Immature natural killer cell (primary cell): ENCODE measurements around the gene HRH3. TPM values are rescaled to one million over a fixed set of nuclear protein-coding genes. Genes with fewer than 3 reads are reported as not detected.

Experiments used
- DNase-seq, 3 donors: peaks; one replicate each; pipeline ENCODE4 v3.0.0; 2022; ENCODE audit warnings: mixed read lengths in 1 of 3
- H3K27ac Mint-ChIP-seq, 6 donors: one replicate each; pipeline ENCODE4 v1.8.0; 2020; ENCODE audit warnings: mixed read lengths in 6 of 6, mild to moderate bottlenecking in 5 of 6, inconsistent platforms in 4 of 6, moderate library complexity in 3 of 6
- H3K27me3 Mint-ChIP-seq, 3 donors: one replicate each; pipeline ENCODE4 v1.8.0; 2020 to 2021; ENCODE audit warnings: low read depth in 3 of 3, mild to moderate bottlenecking in 3 of 3, mixed read lengths in 3 of 3, moderate library complexity in 3 of 3, inconsistent platforms in 1 of 3
- H3K36me3 Mint-ChIP-seq, 3 donors: one replicate each; pipeline ENCODE4 v1.8.0; 2020; ENCODE audit warnings: mixed read lengths in 3 of 3, inconsistent platforms in 2 of 3, mild to moderate bottlenecking in 2 of 3
- H3K4me1 Mint-ChIP-seq, 2 donors: one replicate each; pipeline ENCODE4 v1.8.0; 2020; ENCODE audit warnings: inconsistent platforms in 2 of 2, mild to moderate bottlenecking in 2 of 2, mixed read lengths in 2 of 2, moderate library complexity in 1 of 2
- H3K4me3 Mint-ChIP-seq, 5 donors: one replicate each; pipeline ENCODE4 v1.8.0; 2020; ENCODE audit warnings: mild to moderate bottlenecking in 5 of 5, mixed read lengths in 5 of 5, inconsistent platforms in 3 of 5, moderate library complexity in 3 of 5
- H3K9me3 Mint-ChIP-seq, 6 donors: one replicate each; pipeline ENCODE4 v1.8.0; 2020; ENCODE audit warnings: mild to moderate bottlenecking in 6 of 6, mixed read lengths in 6 of 6, inconsistent platforms in 4 of 6, moderate library complexity in 3 of 6
- polyA plus RNA-seq, 3 donors: library from polyadenylated mRNA; unstranded; fragments of 300-500 nt; fragmentation: Illumina TruSeq; gene quantifications; one replicate each; pipeline ENCODE4 v1.2.3, GENCODE V29; 2021

The HRH3 gene
- not detected for polyA plus RNA-seq

DNA sequence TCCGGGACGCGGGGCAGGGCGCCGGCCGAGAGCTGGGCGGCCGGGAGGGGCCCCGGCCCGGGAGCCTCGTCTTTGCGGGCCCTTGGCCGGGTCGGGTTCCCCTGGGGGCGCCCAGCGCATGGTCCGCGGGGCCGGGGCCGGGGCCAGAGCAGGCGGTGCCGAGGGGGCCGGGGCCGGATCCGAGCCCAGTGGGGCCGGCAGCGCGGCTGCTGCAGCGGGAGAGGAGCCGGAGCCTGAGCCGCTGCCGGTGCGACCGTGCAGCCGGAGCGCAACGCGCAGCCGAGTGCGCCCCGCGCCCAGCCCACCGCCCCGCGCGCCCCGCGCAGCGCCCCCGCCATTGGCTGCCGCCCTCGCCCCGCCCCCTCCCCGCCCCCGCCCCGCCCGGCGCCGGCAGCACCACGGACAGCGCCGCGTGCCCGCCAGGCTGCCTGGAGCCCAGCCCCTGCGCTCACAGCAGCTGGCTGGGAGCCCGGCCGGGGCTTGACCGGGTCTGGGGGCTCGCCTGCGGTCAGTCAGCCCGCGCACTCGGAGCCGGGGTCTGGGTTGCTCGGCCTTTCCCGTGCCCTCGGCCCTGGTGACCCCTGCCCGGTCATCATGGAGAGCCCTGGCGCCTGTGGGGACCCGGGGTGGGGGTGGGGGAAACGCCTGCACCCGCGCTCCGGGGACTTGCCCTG is at the start of gene HRH3:
TSS of gene HRH3 (minus strand) at position 287 of the 674 bp plus-strand sequence. CDS start 308 bp downstream, outside the sequence.
- peaks cover 10 to 16% (median 11%) of the 10 kb centered on the region in 3 donors for H3K27me3 Mint-ChIP-seq
- H3K4me3 Mint-ChIP-seq: peak within 1 kb of the TSS in 4 of 5 donors; percentile 10 to 51 (median 30)
- H3K4me1 Mint-ChIP-seq: peaks cover 0 to 4% of the 10 kb centered on the region in 2 donors
- H3K9me3 Mint-ChIP-seq: peaks cover 0 to 1% (median 0%) of the 10 kb centered on the region in 6 donors
- no peak within 1 kb of the TSS for H3K27ac Mint-ChIP-seq
- H3K36me3 Mint-ChIP-seq: no peaks in the 10 kb centered on the region
- peak; percentile 46 to 48 (median 47) for DNase-seq

DNA sequence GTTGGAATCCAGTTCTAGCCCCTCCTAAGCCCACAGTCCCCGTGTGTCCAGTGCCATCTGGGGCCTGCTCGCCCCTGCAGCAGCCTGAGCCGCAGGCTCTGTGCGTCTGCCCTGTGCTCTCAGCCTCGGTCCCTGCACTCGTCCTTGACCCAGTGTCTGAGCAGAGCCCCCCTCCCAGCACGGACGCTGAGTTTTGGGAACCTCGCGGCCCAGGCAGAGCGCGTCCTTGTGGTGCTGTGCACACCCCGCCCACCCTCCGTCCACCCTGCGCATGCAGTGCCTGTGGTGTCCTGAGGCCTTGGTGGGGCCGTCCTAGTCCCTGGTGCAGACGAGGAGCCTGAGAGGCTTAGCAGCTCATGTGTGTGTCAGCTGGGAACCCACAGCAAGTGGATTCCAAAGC is 49.8 kb upstream of the HRH3 start:
- Mint-ChIP-seq H3K27me3 (peaks cover 0 to 3% (median 0%) of the 10 kb centered on the region in 3 donors), H3K27ac (no peak overlapping the region), H3K9me3 (no peaks in the 10 kb centered on the region), H3K4me3 (no peak overlapping the region), H3K36me3 (peaks cover 5 to 31% (median 6%) of the 10 kb centered on the region in 3 donors), H3K4me1 (peaks cover 0 to 2% of the 10 kb centered on the region in 2 donors)
- no peak for DNase-seq

DNA sequence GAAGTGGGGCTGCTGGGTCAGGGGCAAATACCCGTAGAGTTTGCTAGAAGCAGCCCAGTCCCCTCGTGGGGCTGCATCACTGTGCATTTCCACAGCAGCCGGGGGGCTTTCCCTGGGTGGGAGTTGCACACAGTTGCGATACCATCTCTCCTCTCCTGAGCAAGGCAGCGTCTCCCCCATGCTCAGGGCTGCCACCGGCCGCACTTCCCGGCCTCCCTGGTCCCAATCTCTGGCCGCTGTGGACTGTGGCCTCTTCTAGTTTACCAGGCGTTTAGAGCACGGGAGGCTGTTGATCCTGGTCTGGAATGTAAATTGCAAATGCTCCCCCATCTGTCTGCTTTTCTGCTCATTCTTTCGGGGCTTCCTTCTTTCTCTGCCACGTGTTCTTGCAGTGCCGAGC is 49.3 kb upstream of the HRH3 start:
- peaks cover 10 to 30% (median 10%) of the 10 kb centered on the region in 3 donors for H3K36me3 Mint-ChIP-seq
- H3K4me3 Mint-ChIP-seq: no peak overlapping the region
- no peak for DNase-seq
- H3K27me3 Mint-ChIP-seq: peaks cover 0 to 3% (median 0%) of the 10 kb centered on the region in 3 donors
- H3K4me1 Mint-ChIP-seq: peaks cover 0 to 3% of the 10 kb centered on the region in 2 donors
- H3K9me3 Mint-ChIP-seq: no peaks in the 10 kb centered on the region
- H3K27ac Mint-ChIP-seq: no peak overlapping the region

DNA sequence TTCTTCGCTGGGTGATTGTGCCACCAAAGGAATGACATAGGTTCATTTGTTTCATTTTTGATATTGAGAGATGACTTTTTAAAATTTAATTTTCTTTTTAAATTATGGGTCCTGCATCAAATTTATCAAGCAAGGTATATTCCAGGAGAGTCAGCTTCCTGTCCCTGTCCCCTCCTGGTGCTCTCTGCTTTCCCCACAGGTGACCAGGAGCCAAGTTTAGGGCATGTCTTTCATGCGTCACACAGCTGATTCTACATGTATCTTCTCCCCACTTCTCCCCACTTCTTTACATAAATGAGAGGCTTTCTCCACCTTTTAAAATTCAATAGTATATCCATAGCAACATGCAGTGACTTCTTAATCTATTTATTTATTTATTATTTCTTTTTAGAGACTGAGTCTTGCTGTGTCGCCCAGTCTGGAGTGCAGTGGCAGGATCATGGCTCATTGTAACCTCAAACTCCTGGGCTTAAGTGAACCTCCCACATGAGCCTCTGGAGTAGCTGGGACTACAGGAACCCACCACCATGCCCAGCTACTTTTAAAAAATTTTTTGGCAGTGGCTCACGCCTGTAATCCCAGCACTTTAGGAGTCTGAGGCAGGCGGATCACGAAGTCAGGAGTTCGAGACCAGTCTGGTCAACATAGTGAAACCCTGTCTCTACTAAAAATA is 48.3 kb upstream of the HRH3 start:
- Mint-ChIP-seq H3K4me3 (no peak overlapping the region), H3K4me1 (peaks cover 0 to 3% of the 10 kb centered on the region in 2 donors), H3K36me3 (peaks cover 10 to 20% (median 10%) of the 10 kb centered on the region in 3 donors), H3K9me3 (no peaks in the 10 kb centered on the region), H3K27ac (peak overlapping the region in 1 of 6 donors; percentile 71), H3K27me3 (peaks cover 0 to 2% (median 0%) of the 10 kb centered on the region in 3 donors)
- DNase-seq: no peak

DNA sequence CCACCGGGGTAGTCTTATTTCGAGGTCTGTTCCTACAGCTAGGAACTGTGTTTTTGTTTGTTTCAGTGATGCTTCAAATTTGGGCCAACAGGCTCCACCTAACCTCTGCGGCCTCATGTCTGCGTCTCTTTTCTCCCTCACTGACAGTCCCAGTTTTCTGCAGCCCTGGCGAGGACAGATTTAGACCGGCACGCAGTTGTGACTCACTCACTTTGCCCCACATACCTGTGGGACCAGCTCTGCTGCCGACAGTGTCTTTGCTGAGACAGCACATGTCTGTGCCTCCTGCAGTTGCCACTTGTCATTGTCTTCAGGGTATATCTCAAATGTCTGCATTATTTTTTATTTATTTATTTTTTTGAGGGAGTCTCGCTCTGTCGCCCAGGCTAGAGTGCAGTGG is 47.5 kb upstream of the HRH3 start:
- H3K4me3 Mint-ChIP-seq: no peak overlapping the region
- peak overlapping the region in 2 of 6 donors; percentile 18 to 49 for H3K27ac Mint-ChIP-seq
- no peak for DNase-seq
- peaks cover 0 to 2% (median 0%) of the 10 kb centered on the region in 3 donors for H3K27me3 Mint-ChIP-seq
- H3K4me1 Mint-ChIP-seq: peaks cover 0 to 3% of the 10 kb centered on the region in 2 donors
- no peaks in the 10 kb centered on the region for H3K9me3 Mint-ChIP-seq
- peaks cover 10 to 18% (median 10%) of the 10 kb centered on the region in 3 donors for H3K36me3 Mint-ChIP-seq

DNA sequence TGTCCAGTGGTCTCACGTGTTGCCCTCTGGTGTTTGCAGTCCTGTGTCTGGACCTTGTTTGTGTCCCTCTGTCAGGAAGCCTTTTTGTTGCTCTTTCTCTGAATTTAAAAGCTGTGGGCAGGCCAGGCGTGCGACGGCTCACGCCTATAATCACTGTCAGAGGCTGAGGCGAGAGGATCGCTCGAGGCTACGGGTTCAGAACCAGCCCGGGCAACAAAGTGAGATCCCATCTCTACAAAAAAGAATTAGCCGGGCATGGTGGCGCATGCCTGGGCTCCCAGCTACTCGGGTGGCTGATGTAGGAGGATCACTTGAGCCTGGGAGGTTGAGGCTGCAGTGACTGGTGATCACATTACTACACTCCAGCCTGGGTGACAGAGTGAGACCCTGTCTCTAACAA is 46.8 kb upstream of the HRH3 start:
- Mint-ChIP-seq H3K27ac (peak overlapping the region in 1 of 6 donors; percentile 7), H3K9me3 (no peaks in the 10 kb centered on the region), H3K27me3 (peaks cover 0 to 2% (median 0%) of the 10 kb centered on the region in 3 donors), H3K4me3 (no peak overlapping the region), H3K4me1 (peaks cover 0 to 3% of the 10 kb centered on the region in 2 donors), H3K36me3 (peaks cover 10 to 21% (median 10%) of the 10 kb centered on the region in 3 donors)
- no peak for DNase-seq

DNA sequence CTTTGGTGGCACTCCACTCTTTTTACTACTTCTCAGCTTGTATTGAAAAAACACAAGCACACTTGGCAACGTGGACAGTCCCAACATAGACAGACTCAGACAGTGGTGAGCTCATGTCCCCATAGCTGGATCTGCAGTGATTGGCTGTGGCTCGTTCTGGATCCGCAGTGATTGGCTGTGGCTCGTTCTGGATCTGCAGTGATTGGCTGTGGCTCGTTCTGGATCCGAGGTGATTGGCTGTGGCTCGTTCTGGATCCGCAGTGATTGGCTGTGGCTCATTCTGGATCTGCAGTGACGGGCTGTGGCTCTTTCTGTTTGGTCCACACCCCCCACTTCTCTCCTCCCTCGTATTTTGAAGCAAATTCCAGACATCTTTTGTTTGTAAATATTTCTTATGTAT is 46.3 kb upstream of the HRH3 start:
- Mint-ChIP-seq H3K4me3 (no peak overlapping the region), H3K4me1 (peaks cover 0 to 3% of the 10 kb centered on the region in 2 donors), H3K9me3 (no peaks in the 10 kb centered on the region), H3K36me3 (peaks cover 10 to 21% (median 10%) of the 10 kb centered on the region in 3 donors), H3K27me3 (peaks cover 0 to 2% (median 0%) of the 10 kb centered on the region in 3 donors), H3K27ac (no peak overlapping the region)
- no peak for DNase-seq

DNA sequence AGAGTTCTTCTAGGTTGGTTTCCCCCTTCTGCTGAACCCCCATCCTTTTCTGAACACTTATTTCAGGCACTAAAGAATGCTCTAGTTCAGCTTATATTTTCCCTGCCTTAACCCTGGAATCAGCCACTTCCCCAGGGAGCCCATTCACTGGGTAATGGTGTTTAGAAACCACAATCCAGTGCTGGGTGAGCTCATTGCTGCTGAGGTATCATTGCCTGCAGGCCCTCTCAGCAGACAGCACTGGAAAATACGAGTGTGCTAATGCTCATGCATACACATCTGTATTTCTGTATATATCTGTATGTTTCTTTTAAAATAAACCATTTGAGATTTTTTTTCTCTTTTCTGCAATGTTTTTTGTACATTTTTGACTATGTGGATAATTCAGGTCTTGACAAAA is 45.3 kb upstream of the HRH3 start:
- DNase-seq: no peak
- Mint-ChIP-seq H3K27me3 (peaks cover 0 to 2% (median 0%) of the 10 kb centered on the region in 3 donors), H3K4me1 (peaks cover 0 to 3% of the 10 kb centered on the region in 2 donors), H3K36me3 (peaks cover 10 to 21% (median 12%) of the 10 kb centered on the region in 3 donors), H3K27ac (peak overlapping the region in 3 of 6 donors; percentile 39 to 53 (median 39)), H3K4me3 (no peak overlapping the region), H3K9me3 (no peaks in the 10 kb centered on the region)

DNA sequence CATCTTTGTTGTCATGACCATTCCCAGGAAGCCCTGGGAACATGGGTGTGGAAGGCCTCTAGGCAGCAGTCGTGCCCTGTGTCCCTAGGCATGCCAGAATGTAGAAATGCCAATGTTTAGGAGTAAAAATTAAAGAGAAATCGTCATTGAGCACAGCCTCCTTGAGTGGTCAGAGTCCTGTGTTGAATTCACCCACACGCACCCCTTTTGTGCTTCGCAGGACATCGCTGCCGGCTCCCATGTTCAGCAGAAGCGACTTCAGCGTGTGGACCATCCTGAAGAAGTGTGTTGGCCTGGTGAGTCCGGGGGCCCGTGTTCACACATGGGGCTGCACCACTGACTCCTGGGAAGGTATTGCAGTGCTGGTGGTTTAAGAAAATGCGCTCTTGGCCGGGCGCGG is 43.3 kb upstream of the HRH3 start:
- no peak overlapping the region for H3K27ac Mint-ChIP-seq
- H3K4me1 Mint-ChIP-seq: peaks cover 3 to 9% of the 10 kb centered on the region in 2 donors
- H3K27me3 Mint-ChIP-seq: peaks cover 0 to 2% (median 0%) of the 10 kb centered on the region in 3 donors
- no peak for DNase-seq
- H3K36me3 Mint-ChIP-seq: peaks cover 10 to 21% (median 14%) of the 10 kb centered on the region in 3 donors
- no peak overlapping the region for H3K4me3 Mint-ChIP-seq
- H3K9me3 Mint-ChIP-seq: no peaks in the 10 kb centered on the region

DNA sequence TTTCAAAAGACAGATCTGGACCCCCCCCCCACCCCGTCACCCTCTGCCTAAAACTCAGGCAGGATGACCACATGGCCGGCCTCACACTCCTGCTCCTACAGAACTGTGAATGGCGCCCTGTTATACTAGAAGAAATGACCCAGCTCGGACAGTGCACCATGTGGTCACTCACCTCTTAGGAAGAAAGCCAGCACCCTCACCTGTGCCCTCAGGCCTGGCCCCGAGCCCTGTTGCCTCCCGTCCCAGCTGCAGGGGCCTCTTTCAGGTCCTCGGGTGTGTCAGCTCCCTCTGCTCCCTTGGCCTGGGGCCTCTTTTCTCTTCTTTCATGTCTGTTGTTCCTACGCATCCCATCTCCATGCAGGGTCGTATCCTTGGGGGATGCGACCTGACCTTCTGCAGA is 42.0 kb upstream of the HRH3 start:
- no peak for DNase-seq
- H3K9me3 Mint-ChIP-seq: no peaks in the 10 kb centered on the region
- H3K4me1 Mint-ChIP-seq: peaks cover 3 to 11% of the 10 kb centered on the region in 2 donors
- no peak overlapping the region for H3K27ac Mint-ChIP-seq
- H3K4me3 Mint-ChIP-seq: no peak overlapping the region
- peaks cover 0 to 2% (median 0%) of the 10 kb centered on the region in 3 donors for H3K27me3 Mint-ChIP-seq
- peaks cover 10 to 21% (median 14%) of the 10 kb centered on the region in 3 donors for H3K36me3 Mint-ChIP-seq

DNA sequence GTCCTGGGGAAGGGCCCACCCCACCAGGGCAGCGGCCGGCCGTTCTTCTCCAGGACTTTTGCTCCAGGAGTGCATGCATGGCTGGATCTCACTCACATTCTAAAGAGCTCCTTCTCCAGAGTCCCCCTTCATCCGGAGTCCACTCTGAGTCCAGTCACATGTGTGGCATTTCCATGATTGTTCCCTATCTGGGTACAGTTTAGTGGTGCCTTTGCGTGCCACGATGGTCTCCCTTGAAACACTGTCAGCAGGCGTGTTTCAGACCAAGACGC is 39.2 kb upstream of the HRH3 start:
- no peak for DNase-seq
- Mint-ChIP-seq H3K9me3 (no peaks in the 10 kb centered on the region), H3K27ac (no peak overlapping the region), H3K4me3 (no peak overlapping the region), H3K36me3 (peaks cover 0 to 14% (median 4%) of the 10 kb centered on the region in 3 donors), H3K27me3 (peaks cover 0 to 6% (median under 1%) of the 10 kb centered on the region in 3 donors), H3K4me1 (peaks cover 13 to 31% of the 10 kb centered on the region in 2 donors)

DNA sequence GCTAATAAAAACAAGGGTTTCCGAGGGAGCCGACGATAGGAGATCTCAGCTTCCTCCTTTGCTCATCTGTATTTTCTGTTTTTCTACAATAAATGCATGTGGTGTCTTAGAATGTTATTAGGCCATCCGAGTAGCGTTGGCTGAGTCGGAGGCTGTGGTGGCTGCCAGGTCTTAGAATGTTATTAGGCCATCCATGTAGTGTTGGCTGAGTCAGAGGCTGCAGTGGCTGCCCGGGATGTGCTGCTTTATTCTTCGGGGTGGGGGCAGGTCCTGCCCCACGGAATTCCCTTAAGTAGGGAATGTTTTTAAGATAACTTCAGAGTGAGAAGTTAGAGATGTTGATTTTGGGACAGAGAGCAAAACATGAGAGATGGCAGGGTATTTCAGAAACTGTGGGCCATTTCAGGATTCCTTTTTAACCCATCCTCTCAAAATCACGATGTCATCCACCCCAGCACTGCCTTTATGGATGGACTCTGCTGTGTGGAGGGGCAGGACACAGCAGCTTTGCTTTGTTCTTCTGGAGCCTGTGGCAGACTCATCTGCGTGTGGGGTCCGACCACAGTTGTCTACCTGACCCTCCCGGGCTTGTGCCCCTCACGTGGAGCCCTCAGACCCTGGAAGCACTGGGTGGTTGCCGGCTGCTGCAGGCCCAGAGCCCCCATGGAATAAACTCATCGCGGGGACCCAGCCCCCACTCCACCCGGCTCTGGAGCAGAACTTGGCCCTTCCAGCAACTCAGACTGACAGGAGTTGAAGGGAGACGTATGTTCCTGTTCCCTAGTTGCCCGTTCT is 38.6 kb upstream of the HRH3 start:
- Mint-ChIP-seq H3K4me3 (no peak overlapping the region), H3K4me1 (peaks cover 16 to 34% of the 10 kb centered on the region in 2 donors), H3K9me3 (no peaks in the 10 kb centered on the region), H3K27me3 (peaks cover 0 to 5% (median 2%) of the 10 kb centered on the region in 3 donors), H3K36me3 (peaks cover 0 to 14% (median 4%) of the 10 kb centered on the region in 3 donors), H3K27ac (peak overlapping the region in 1 of 6 donors; percentile 50)
- DNase-seq: no peak

DNA sequence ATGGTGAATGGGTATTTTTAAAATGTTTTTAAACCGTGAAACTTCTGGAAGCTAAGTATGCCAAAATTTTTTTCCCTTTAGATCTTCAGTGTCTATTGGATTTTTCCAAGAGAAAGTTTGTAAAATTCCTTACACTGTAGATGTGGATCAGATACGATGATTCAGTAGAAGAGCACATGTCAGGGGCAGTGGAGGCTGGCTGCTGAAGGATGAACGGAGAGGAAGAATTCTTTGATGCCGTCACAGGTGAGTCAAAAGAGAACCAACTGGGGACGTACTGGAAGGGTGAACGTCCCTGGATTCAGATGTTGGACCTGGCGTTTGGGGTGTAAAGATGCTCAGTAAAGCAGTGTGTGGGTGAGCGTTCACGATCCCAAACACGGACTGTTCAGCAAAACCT is 35.9 kb upstream of the HRH3 start:
- no peak for DNase-seq
- Mint-ChIP-seq H3K4me3 (no peak overlapping the region), H3K9me3 (no peaks in the 10 kb centered on the region), H3K36me3 (peaks cover 4 to 12% (median 4%) of the 10 kb centered on the region in 3 donors), H3K27me3 (peaks cover 0 to 3% (median 2%) of the 10 kb centered on the region in 3 donors), H3K4me1 (peaks cover 36 to 50% of the 10 kb centered on the region in 2 donors), H3K27ac (no peak overlapping the region)
